Measurements from ENCODE around the gene SERPINH1.

The SERPINH1 gene

GRCh38 chr11:75602951-75603350 lies 40.9 kb downstream of the SERPINH1 start:
- DNase-seq, result no peak

GRCh38 chr11:75603791-75604736 lies 42.0 kb downstream of the SERPINH1 start:
- no peak for DNase-seq

- no peak for DNase-seq
Measured at GRCh38 chr11:75606099-75606498, 44.0 kb downstream of the SERPINH1 start.

- no peak for DNase-seq
Measured at GRCh38 chr11:75611823-75612222, 49.8 kb downstream of the SERPINH1 start.

- no peak for DNase-seq
Measured at GRCh38 chr11:75615751-75616150, 53.7 kb downstream of the SERPINH1 start.

GRCh38 chr11:75616281-75616680 lies 54.2 kb downstream of the SERPINH1 start:
- no peak for DNase-seq

All from right hindlimb (tissue), 1 donor.